PFSK-1 (cell line): ENCODE results near the gene CRYAB.

ENCODE experiments used
- FOXP2 ChIP-seq: optimal IDR thresholded peaks from 2 replicates; pipeline ENCODE3; 2011; ENCODE audit warnings: borderline replicate concordance, control low read depth, inconsistent platforms; ENCODE audit not compliant: insufficient read depth; ENCODE audit errors: extremely low read length, extremely low read depth
- POLR2AphosphoS5 ChIP-seq: IDR thresholded peaks from 2 replicates; pipeline ENCODE4 v1.6.1; 2012; ENCODE audit warnings: low read depth, mild to moderate bottlenecking, control low read depth, low read length, moderate library complexity
- REST ChIP-seq, 2 experiments: IDR thresholded peaks; 2 replicates each; pipeline versions ENCODE4 v1.6.1 to v1.8.0; 2011 to 2012; ENCODE audit warnings: low read depth in 2 of 2, low read length in 2 of 2, control low read depth in 1 of 2, inconsistent platforms in 1 of 2, mild to moderate bottlenecking in 1 of 2, moderate library complexity in 1 of 2; ENCODE audit not compliant: insufficient read depth in 1 of 2
- SIN3A ChIP-seq: IDR thresholded peaks from 2 replicates; pipeline ENCODE4 v1.6.1; 2012; ENCODE audit warnings: mild to moderate bottlenecking, low read length, moderate library complexity, borderline replicate concordance; ENCODE audit not compliant: insufficient read depth
- TAF1 ChIP-seq: IDR thresholded peaks from 2 replicates; pipeline ENCODE4 v1.6.1; 2012; ENCODE audit warnings: low read length, control low read depth, borderline replicate concordance; ENCODE audit not compliant: insufficient read depth

CRYAB gene

DNA sequence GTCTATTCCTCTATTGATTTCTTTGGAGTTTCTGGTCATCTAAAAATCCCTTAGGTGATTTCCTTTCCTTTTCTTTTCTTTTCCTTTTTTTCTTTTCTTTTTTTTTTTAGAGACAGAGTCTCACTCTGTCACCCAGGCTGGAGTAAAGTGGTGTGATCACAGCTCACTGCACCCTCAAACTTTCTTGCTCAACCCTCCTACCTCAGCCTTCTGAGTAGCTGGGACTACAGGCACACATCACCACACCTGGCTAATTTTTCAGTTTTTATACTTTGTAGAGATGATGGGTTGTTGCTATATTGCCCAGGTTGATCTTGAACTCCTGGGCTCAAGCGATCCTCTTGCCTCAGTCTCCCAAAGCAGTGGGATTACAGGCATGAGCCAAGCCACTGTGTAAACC, 5.2 kb upstream of the CRYAB start:
- TF ChIP-seq POLR2AphosphoS5 (no peak), SIN3A (no peak), REST (IDR thresholded peaks at IDR 0.05; ENCODE audit: insufficient read depth in 1 of 2, low read depth in 2 of 2, low read length in 2 of 2) (no peak), FOXP2 (no peak), TAF1 (no peak)

- TF ChIP-seq TAF1 (no peak), FOXP2 (no peak), SIN3A (no peak), REST (IDR thresholded peaks at IDR 0.05; ENCODE audit: insufficient read depth in 1 of 2, low read depth in 2 of 2, low read length in 2 of 2) (no peak), POLR2AphosphoS5 (no peak)
These were observed 2.4 kb upstream of the CRYAB start for GRCh38 chr11:111913997-111914396.

DNA sequence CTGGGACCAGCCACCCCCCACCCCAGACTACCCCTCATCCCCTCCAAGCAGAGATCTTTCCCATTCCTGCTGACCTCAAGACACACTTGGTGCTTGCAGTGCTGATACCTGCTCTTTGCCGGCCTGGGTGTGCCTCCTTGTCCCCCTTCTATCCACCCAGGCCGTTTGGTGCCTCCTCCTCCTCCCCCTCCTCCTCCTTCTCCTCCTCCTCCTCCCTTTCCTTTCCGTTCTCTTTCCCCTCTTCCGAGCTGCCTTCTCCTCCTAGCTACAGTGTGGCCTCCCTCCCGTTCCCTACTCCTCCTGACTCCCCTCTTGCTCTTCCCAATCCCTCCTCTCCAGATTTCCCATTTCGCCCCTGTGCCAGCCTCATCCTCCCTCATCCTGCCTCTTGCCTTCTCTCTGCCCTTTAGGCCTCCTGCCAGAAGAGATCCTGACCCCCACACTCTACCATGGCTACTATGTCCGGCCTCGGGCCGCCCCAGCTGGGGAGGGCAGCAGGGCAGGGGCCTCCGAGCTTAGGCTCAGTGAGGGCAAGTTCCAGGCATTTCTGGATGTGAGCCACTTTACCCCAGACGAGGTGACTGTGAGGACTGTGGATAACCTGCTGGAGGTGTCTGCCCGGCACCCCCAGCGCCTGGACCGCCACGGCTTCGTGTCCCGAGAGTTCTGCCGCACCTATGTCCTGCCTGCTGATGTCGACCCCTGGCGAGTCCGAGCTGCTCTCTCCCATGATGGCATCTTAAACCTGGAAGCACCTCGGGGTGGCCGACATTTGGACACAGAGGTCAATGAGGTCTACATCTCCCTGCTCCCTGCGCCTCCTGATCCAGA, 1.7 kb upstream of the CRYAB start:
- TF ChIP-seq FOXP2 (no peak), SIN3A (no peak), TAF1 (no peak), REST (IDR thresholded peaks at IDR 0.05; ENCODE audit: insufficient read depth in 1 of 2, low read depth in 2 of 2, low read length in 2 of 2) (no peak), POLR2AphosphoS5 (no peak)

DNA sequence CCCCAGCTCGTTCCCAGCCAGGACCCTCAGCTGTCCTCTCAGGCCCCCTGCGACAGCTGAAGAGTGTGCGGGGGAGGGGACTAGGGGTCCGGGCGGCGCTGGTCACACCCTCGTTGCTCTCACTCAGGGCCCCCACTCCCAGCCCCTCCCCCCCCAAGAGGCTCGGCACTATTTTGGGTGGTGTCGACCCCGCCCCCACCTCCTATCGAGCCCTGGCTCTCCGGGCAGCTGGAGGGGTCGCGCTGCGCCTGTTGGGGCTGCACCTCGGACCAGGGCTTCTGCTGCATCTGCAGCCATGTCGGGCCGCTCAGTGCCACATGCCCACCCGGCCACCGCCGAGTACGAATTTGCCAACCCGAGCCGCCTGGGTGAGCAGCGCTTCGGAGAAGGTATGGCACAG, 965 bp upstream of the CRYAB start, which contains the start of gene HSPB2:
Gene HSPB2, plus strand, starts transcription at position 200 of the 400 bp plus-strand sequence. Its CDS starts 96 bp downstream, at position 296.
- no peak for TF ChIP-seq SIN3A
- TF ChIP-seq REST (IDR thresholded peaks at IDR 0.05; ENCODE audit: insufficient read depth in 1 of 2, low read depth in 2 of 2, low read length in 2 of 2), result no peak
- TF ChIP-seq POLR2AphosphoS5, result no peak
- no peak for TF ChIP-seq FOXP2
- TF ChIP-seq TAF1, result no peak
